ENCODE measurements around the gene DOCK2.

DOCK2 gene

GRCh38 chr5:169697511-169697890 lies 60.4 kb downstream of the DOCK2 start:
- H3K4me3 ChIP-seq (ENCODE audit: low read length) = no peak overlapping the region
- no peak for DNase-seq (ENCODE audit: low read depth)
- no peak for TF ChIP-seq CTCF (conservative IDR thresholded peaks at IDR 0.05; ENCODE audit: low read length)

- no peak overlapping the region for H3K4me3 ChIP-seq (ENCODE audit: low read length)
- TF ChIP-seq CTCF (conservative IDR thresholded peaks at IDR 0.05; ENCODE audit: low read length) = no peak
- DNase-seq (ENCODE audit: low read depth) = no peak
Measured at GRCh38 chr5:169697976-169698375, 60.9 kb downstream of the DOCK2 start.

- H3K4me3 ChIP-seq (ENCODE audit: low read length) = no peak overlapping the region
- TF ChIP-seq CTCF (conservative IDR thresholded peaks at IDR 0.05; ENCODE audit: low read length) = no peak
- no peak for DNase-seq (ENCODE audit: low read depth)
Measured at GRCh38 chr5:169700611-169701010, 63.5 kb downstream of the DOCK2 start.

GRCh38 chr5:169701910-169702451 lies 64.9 kb downstream of the DOCK2 start:
- no peak overlapping the region for H3K4me3 ChIP-seq (ENCODE audit: low read length)
- TF ChIP-seq CTCF (conservative IDR thresholded peaks at IDR 0.05; ENCODE audit: low read length) = peak; percentile 77
- peak; percentile 63 for DNase-seq (ENCODE audit: low read depth)

GRCh38 chr5:169702693-169703481 lies 65.8 kb downstream of the DOCK2 start:
- TF ChIP-seq CTCF (conservative IDR thresholded peaks at IDR 0.05; ENCODE audit: low read length) = no peak
- no peak overlapping the region for H3K4me3 ChIP-seq (ENCODE audit: low read length)
- no peak for DNase-seq (ENCODE audit: low read depth)

GRCh38 chr5:169703813-169704212 lies 66.7 kb downstream of the DOCK2 start:
- TF ChIP-seq CTCF (conservative IDR thresholded peaks at IDR 0.05; ENCODE audit: low read length) = no peak
- H3K4me3 ChIP-seq (ENCODE audit: low read length) = no peak overlapping the region
- no peak for DNase-seq (ENCODE audit: low read depth)

GRCh38 chr5:169705322-169705721 lies 68.2 kb downstream of the DOCK2 start:
- TF ChIP-seq CTCF (conservative IDR thresholded peaks at IDR 0.05; ENCODE audit: low read length) = no peak
- no peak overlapping the region for H3K4me3 ChIP-seq (ENCODE audit: low read length)
- DNase-seq (ENCODE audit: low read depth) = no peak

All from AG10803 (cell line).